HG02943 (cell line): ENCODE measurements around the gene PDE6H.
A peak's percentile ranks its signal among the peaks of the same experiment; 100 is the strongest.

Source experiments
- ATAC-seq: cut with Tn5 transposase; IDR thresholded peaks from one replicate; pipeline ENCODE4 v1.9.1; 2021; ENCODE audit warnings: mild to moderate bottlenecking, low read depth, moderate library complexity; ENCODE audit not compliant: unreplicated experiment

PDE6H gene

DNA sequence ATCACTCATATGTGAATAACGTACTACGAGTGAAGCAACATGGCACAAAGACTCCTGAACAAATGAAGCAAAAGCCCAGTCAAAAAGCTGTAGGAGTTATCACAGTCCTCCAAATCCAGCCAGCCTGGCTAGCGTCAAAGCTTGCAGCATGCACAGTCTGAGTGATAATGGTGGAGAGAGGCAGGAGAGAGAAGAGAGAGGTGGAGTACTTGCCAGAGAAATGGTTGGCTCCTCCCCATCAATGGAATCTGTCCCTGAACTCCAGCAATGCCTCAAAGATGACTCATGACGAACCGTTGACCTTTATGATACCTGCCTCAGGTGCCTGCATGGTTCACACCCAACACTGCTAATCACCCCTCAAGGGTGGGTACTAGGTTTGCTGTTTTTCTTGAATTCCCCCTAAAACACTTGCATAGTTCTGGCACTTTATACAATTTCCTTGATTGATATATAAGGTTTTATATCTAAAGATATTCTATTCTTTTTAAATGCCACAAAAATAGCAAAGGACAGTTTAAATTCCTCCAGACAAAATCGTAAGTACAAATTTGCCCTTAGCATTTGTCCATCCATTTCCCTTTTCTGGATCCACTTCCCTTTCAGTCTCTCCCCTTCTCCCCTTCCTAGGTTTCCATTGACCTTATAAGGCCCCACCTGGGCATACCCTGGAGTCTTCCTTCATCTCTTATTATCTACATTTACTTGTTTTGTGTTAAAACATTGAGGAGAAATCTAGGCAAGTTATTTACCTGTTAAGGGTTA is 21.7 kb upstream of the PDE6H start:
- ATAC-seq: no peak

DNA sequence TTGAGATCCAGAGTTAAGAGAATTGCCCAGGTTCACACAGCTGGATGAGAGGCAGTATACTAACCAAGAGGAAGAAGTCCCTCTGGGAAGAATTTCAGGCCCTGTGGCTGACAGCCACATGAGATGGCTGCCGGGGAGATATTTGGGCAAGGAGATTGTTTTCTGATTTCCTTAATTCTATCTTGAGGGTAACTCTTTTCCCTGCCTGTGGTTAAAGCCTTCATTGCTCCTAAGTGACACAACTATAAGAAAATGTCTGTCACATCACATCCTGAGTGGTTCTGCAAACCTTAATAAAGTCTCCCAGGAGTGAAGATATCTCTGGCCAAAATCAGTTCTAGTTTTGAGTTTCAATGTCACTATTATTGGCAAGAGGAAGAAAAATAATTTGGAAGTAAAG is 21.0 kb upstream of the PDE6H start:
- no peak for ATAC-seq

DNA sequence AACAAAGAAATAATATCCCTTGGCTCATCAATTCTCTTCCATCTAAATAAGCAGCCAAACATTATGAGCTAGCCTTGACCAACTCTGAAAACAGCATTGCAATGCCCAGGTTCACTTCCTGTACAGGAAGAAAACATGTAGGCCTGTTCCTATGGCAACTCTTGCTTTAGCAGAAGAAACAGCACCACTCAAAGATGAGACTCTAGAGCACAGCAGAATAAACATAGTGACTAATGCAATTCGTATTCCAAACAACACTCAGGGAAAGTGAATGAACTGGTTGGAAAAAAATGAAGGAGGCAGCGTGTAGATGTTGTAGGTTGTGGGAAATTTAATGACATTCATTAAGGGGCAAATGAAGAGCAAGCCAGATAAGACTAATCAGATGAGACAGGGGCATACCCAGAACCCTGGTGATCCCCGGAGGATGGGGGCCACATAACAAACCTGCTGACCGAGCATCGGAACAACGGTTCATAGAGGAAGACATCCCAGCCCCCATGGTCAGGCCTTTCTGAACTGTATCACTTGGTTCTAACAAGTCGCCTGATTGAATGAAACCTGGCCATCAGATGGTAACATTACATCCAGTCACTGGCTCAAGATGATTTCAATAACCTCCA is 20.4 kb upstream of the PDE6H start:
- ATAC-seq: peak; percentile 53

DNA sequence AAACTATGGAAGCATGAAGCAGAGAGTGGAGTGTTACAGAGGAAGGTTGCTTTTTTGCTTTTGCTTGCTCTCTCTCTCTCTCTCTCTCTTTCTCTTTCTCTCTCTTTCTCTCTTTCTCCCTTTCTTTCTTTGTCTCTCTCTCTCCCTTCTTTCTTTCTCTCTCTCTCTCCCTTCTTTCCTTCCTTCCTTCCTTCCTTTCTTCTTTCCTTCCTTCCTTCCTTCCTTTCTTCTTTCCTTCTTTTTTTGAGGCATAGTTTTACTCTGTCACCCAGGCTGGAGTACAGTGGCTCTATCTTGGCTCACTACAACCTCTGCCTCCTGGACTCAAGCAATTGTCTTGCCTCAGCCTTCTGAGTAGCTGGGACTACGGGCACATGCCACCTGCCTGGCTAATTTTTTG is 19.1 kb upstream of the PDE6H start:
- no peak for ATAC-seq

DNA sequence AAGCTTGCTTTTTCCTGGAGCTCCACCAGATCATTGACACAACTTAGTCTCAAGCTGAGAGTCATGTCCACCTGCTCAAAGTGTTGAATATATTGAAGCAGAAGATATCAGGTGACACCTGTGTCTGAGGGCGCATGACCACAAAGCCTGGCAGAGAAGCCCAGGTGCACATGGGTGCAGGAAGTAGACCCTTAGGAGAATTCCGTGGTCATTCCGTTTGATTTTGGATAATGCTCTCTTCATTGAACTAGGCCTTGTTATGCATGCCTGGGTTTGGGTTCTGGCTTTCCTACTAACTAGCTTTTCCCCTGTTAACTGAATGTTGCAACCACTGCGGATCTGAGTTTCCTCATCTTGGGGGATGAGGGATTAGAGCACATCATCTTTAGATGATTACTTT is 18.6 kb upstream of the PDE6H start:
- ATAC-seq: no peak

DNA sequence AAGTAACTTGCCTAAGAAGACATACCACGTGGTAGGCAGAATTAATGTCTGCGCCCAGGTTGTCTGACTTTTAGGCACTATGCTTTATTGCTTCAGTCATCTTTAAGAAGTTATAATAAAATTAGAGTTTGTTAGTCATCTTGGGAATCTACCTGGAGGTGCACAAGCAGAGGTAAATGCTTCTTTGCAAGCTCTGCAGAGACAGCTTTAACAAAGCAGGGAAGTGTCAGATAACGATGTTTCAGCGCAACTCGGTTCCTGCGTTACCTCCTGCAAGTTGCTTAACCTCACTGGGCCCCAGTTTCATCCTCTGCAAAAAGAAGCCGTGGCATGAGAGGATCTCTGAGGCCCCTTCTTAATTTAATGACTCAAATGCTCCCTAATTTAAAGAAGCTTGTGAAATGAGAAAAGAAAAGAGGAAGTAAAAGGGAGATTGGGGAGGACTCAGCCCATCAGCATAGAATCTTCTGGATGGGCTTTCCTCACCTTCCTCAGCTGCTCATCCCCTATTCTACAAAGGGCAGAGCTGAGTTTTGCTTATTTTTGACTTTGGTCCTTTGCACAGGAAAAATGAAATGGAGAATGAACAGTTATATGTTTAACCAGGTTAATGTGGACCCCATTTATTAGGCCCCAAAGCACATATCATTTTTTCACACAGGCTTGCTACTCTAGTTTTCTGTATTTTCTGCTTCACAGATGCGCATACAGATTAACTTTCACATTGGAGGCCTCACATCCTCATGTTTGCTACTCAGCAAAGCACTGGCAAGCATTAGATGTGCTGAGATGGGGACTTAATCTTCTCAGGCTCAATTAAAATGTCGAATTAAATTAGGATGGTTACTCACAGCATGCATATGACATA is 16.6 kb upstream of the PDE6H start:
- ATAC-seq: peak; percentile 25

DNA sequence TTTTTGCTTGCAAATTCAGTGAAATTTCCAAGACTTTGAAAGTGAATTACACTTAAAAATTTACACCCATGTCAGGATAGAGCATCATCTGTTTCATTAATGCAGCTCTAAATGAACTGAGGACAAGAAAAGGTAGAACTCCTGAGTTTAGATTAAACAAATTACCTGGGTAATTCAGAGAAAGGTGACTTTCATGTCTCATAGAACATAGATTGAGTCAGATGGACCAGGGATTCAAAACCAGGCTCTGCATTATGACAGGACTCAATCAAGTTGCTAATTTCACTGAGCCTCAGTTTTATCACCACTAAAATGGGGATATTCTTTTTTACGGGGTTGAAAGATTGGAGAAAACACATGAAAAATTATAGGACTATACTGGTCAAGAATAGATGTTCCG is 15.9 kb upstream of the PDE6H start:
- ATAC-seq: no peak

DNA sequence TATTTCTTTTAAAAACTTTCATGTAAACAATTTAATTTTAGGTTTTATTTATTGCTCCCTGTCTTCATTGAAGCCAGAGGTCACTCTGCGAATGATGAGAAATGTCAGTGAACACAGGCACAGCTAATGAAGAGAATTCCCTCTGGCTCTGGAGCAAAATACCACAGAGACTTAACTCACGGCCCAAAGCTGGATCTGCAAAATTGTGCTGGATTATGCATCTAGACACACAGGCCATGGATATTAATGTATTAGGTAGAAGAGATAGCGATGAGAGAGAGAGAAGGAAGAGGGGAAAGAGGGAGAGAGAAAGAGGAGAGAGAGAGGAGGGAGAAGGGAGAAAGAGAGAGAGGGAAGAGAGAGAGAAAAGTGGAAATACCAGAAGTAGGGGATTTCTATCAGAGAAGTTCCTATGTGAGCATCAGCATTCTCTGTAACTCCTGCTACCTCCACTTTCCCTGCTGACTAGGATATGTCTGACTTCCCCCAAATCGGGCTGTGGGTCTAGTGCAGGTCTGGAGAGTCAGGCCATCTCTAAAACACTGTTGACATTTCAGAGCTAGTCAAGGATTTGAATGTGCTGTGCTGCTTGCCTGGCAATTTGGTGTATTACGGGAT is 15.2 kb upstream of the PDE6H start:
- no peak for ATAC-seq

DNA sequence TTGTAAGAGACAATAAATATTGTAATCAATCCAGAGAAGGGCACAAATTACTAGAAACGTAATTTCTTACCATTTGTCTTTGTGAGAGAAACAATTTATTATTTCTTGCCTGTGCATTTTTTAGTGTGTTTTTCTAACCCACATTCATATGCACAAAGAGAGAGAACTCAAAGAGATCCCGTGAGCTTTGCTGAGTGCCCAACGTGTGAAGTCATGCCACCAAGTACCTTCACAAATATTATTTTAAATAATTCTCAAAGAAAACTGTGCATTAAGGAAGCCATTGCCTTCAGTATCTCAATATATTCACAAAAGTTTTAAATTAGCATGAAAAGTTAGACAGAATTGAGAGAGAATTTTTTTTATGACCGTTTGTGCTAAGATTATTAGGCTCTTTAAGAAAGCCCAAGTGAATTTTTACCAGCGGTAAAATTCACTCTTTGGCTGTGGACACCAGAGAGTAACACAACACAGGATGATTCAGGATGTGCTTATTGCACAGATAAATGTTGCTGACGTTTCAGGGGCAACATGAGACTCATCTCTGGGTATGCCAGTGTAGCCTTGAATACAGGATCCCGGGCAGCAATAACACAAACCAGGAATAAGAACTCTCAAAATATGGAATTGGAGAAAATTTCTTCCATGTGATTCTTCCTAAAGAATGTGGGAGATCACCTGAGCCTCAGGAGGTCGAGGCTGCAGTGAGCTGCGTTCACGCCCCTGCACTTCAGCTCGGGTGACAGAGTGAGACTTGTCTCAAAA is 14.3 kb upstream of the PDE6H start:
- ATAC-seq: no peak

DNA sequence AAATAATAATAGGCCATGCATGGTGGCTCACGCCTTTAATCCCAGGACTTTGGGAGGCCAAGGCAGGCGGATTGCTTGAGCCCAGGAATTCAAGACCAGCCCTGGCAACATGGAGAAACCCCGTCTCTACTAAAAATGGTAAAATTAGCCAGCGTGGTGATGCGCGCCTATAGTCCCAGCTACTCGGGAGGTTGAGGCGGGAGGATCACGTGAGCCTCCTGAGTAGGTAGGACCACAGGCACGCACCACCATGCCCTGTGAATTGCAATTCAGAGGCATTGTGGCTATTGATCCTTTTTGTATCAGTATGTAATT is 13.8 kb upstream of the PDE6H start:
- ATAC-seq: no peak

DNA sequence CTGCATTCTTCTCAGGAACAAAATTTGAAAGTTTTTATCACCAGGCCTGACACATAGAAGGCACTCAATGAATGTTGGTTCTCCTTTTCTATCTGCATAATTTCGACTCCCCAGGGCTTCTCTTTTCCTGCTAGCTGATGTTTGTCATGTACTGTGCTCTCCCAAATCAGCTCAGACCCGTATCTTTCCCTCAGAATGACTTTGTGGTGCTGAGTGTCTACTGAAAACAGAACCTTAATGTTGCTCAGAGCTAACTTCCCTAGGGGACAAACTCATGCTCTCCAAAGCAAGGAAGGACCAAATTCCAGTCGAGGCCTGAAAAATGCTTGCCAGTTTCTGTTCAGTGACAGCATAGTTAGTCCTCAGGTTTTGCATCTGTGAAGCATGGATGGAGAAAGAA is 13.4 kb upstream of the PDE6H start:
- no peak for ATAC-seq

DNA sequence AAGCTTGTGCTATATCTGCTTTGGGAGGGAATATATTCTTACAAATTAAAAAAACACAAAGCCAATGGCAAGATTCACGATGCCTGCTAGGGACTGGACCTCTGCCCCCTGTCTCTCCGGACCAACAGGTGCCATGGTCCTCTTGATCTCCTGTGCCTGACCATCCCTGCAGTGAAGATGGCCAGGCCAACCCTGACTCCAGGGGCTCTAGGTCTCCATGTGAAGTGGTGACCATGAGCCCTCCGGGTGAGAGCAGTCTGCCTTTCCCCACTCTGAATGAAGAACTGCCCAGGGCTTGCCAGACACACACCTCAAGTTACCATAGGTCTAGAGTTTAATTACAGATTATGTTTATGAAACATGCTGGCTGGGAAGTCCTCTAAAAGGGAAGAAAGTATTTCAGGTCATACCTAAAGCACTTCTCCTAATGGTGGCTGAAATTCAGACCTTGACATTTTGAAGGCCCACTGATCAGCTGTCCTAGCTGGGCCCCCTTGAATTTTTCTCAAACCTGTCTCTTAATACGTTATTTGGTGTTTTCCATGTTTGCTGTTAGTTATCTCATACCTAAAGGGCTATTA is 12.8 kb upstream of the PDE6H start:
- ATAC-seq: no peak

DNA sequence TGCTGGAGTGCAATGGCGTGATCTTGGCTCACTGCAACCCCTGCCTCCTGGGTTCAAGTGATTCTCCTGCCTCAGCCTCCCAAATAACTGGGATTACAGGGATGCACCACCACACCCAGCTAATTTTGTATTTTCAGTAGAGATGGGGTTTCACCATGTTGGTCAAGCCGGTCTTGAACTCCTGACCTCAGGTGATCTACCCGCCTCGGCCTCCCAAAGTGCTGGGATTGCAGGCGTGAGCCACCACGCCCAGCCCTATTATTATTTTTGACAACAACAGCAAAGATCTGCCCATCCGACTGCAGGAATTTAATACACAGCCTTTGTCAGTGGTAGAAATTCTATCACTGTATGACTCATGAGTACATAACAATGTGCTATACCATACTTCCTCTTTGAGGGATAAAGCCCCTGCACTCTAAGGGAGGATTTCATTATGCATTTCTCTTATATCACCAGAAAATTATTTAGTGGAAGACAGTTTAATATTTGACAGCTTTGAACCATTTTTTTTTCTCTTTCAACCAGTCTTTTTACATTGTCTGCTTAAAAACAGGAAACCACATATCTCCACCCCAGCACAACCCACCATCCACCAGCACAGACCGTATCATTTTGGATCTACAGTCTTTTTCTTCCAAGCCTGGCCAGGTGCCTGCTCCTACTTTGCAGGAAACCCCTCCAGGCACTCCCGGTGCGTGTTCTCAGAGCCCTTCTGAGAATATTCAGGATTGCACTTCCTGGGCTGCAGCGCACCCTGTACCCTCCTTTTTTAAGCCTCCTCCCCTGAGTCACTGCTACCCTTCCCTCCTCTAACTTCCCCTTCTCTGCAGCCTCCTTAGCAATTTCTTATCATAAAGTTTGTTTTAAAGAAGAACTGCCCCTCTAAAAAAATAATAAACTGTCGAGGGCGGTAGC is 12.0 kb upstream of the PDE6H start:
- peak; percentile 45 for ATAC-seq

DNA sequence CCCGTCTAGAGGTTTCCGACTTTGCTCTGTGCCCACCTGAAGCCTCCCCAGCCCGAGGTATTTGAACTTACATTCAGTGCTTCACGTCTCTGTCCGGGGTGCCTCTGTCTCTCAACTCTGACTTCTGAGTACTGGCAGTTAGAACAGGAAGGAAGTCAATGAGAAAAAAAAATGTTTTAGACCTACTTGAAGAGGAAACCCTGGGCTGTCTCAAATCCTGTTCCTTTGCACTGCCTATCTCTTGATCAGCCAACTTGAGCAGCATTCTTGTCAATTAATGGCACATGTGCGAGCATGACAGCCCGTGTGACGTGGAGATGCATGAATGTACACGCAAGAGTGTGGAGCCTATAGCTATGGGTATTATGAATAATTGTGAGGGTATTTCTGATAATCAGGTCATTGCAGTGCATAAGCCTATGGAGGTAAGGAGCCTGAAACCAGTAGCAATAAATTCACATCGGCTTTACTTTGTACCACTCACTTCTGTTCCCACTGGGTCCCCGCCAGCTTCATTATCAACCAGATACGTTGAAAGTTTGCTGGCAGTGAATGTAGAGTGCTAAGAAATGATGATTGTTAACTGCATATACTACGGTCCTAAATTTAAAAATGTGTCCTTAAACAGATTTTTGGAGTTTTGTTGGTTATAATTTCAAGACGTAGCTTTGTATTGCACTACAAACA is 11.2 kb upstream of the PDE6H start, which contains the start of gene ARHGDIB:
TSS of gene ARHGDIB (minus strand) at position 136 of the 687 bp plus-strand sequence. CDS start 10,889 bp downstream, outside the sequence.
- peak; percentile 74 for ATAC-seq

DNA sequence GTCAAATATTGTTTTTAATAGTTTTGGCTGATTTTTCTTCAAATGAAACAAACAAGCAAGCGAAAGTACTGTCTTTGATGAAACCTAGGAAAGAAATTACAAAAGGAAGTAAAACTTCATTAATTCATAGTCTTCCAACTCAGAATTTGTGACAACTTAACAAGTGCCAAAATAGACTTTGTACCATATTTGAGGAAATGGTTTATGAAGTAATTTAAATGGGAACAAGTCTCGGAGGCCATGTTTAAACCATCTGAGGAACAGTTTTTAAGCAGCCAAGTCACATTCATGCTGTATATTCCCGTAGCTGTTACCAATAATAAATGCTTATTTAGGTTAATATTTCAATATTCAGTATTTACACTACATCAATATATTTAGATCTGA is 10.7 kb upstream of the PDE6H start:
- no peak for ATAC-seq

DNA sequence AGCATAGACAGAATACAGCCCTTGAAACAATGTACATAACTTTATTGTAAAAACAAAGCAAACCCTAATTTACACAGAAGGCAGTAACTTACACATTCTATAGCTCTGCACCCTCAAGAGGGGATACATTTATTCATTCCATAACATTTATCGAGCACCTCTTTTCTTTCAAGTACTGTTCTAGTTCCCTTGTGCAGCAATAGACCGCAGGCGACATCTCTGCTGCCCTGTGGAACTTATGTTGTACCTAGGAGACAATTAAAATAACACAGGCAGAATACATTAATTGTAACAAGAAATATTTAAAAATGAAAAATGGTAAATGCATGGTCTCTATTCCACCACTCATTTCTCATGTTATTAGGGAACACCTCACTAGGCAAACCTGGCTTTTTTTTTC is 10.0 kb upstream of the PDE6H start:
- no peak for ATAC-seq

DNA sequence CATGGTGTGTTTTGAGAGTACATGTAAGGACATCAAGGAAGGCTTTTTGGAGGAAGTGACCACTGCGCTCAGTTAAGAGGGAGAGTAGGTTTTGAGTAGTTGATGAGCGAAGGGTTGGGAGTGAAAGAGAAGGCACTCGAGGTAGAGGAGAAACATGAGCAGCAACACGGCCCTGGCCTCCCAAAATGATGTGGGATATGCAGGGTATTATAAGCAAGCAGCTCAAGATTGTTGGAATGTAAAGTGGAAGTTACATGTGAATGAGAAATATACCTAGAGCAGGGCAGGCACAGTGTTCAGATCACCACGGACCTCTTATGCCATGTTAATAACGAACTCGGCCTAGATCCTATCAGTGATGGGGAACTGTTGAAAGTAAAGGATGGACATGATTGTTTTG is 9.3 kb upstream of the PDE6H start:
- no peak for ATAC-seq

DNA sequence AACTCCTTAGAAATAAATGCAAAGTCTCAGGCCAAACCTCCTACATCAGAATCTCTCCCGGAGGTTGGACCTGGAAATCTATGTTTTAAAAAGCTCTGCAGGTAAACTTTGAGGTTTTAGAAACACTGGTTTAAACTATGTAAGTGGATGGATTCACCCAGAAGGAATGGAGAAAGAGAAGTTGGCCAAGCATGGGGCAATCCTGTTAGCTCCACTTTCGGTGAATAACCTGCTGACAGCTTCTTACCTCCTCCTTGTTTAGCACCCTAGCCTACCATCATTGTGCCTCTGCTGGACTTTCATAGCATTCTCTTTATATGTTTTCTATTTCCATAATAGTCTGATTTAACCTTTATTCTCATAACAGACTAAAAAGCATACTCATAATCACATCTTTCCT is 8.4 kb upstream of the PDE6H start:
- ATAC-seq: no peak
